MM.1S (cell line): ENCODE results near the gene KCNS3.
A peak's percentile ranks its signal among the peaks of the same experiment; 100 is the strongest.

Source experiments
- DNase-seq: peaks from one replicate; pipeline ENCODE4 v3.0.0-alpha.2; 2015
- H2AFZ ChIP-seq: fragments of 300-600 bp; sonication (generic); 2 replicates; pipeline ENCODE4 v1.6.0; 2016; ENCODE audit warnings: antibody characterized with exemption, low read length
- H3F3A ChIP-seq: fragments of 300-600 bp; sonication (generic); 2 replicates; pipeline ENCODE4 v1.6.1; 2016; ENCODE audit warnings: mild to moderate bottlenecking, antibody characterized with exemption, low read length, moderate library complexity, mixed read lengths; ENCODE audit not compliant: insufficient read depth
- H3K27ac ChIP-seq: fragments of 300-600 bp; sonication (generic); 2 replicates; pipeline ENCODE4 v1.5.1; 2016; ENCODE audit warnings: mild to moderate bottlenecking, low read length
- H3K27me3 ChIP-seq: fragments of 300-600 bp; sonication (generic); replicated peaks from 2 replicates; pipeline ENCODE4 v1.6.0; 2016; ENCODE audit warnings: low read length; ENCODE audit not compliant: insufficient read depth
- H3K36me3 ChIP-seq: fragments of 300-600 bp; sonication (generic); replicated peaks from 2 replicates; pipeline ENCODE4 v1.6.1; 2016; ENCODE audit warnings: mild to moderate bottlenecking, low read length, mixed read lengths; ENCODE audit not compliant: insufficient read depth
- H3K4me1 ChIP-seq: fragments of 300-600 bp; sonication (generic); 2 replicates; pipeline ENCODE4 v1.6.1; 2016; ENCODE audit warnings: low read length, mixed read lengths
- H3K4me2 ChIP-seq: fragments of 300-600 bp; sonication (generic); 2 replicates; pipeline ENCODE4 v1.6.0; 2016; ENCODE audit warnings: low read depth, low read length
- H3K4me3 ChIP-seq: fragments of 300-600 bp; sonication (generic); 2 replicates; pipeline ENCODE4 v1.5.1; 2016; ENCODE audit warnings: low read length, mixed read lengths
- H3K79me2 ChIP-seq: fragments of 300-600 bp; sonication (generic); 2 replicates; pipeline ENCODE4 v1.6.1; 2016; ENCODE audit warnings: mixed run types, low read length, mixed read lengths
- H3K9ac ChIP-seq: fragments of 300-600 bp; sonication (generic); 2 replicates; pipeline ENCODE4 v1.6.1; 2016; ENCODE audit warnings: low read length, mixed read lengths
- H3K9me2 ChIP-seq: fragments of 300-600 bp; sonication (generic); replicated peaks from 2 replicates; pipeline ENCODE4 v1.6.1; 2016; ENCODE audit warnings: mild to moderate bottlenecking, low read length, mixed read lengths; ENCODE audit not compliant: insufficient read depth
- H3K9me3 ChIP-seq: fragments of 300-600 bp; sonication (generic); replicated peaks from 2 replicates; pipeline ENCODE4 v1.6.1; 2016; ENCODE audit warnings: mild to moderate bottlenecking, low read length, mixed read lengths; ENCODE audit not compliant: insufficient read depth
- H4K20me1 ChIP-seq: fragments of 300-600 bp; sonication (generic); 2 replicates; pipeline ENCODE4 v1.6.1; 2016; ENCODE audit warnings: mild to moderate bottlenecking, low read length, moderate library complexity, mixed read lengths; ENCODE audit not compliant: insufficient read depth
- EZH2 ChIP-seq: fragments of 300-600 bp; sonication (generic); optimal IDR thresholded peaks from 2 replicates; pipeline ENCODE3; 2017; ENCODE audit warnings: low read depth, mild to moderate bottlenecking, antibody characterized with exemption, low read length, mixed read lengths
- EZH2phosphoT487 ChIP-seq: fragments of 300-600 bp; sonication (generic); IDR thresholded peaks from 2 replicates; pipeline ENCODE4 v1.6.1; 2018; ENCODE audit warnings: antibody characterized with exemption, low read length
- TF ChIP-seq, protein P1 (sequence below): fragments of 300-600 bp; sonication (generic); IDR thresholded peaks from 2 replicates; pipeline ENCODE4 v1.5.1; 2016; ENCODE audit warnings: antibody characterized with exemption, low read length, mixed read lengths

Gene KCNS3

GRCh38 chr2:17911491-17912260 lies 33.2 kb downstream of the KCNS3 start:
- Histone ChIP-seq H3K27ac (no peak overlapping the region), H3F3A (no peaks in the 10 kb centered on the region), H3K4me1 (0 out of 2 replicates have a peak, but pooled peaks cover 6% of the 10 kb centered on the region), H2AFZ (no peak overlapping the region), H3K4me3 (no peak overlapping the region), H3K27me3 (no peaks in the 10 kb centered on the region), H3K9ac (no peak overlapping the region), H3K4me2 (peak overlapping the region; percentile 17; the same call in 1 of the 2 replicates), H3K79me2 (no peaks in the 10 kb centered on the region), H3K9me2 (no peaks in the 10 kb centered on the region), H4K20me1 (no peaks in the 10 kb centered on the region), H3K9me3 (no peaks in the 10 kb centered on the region), H3K36me3 (no peaks in the 10 kb centered on the region)
- no peak for TF ChIP-seq EZH2phosphoT487
- TF ChIP-seq, protein P1, sequence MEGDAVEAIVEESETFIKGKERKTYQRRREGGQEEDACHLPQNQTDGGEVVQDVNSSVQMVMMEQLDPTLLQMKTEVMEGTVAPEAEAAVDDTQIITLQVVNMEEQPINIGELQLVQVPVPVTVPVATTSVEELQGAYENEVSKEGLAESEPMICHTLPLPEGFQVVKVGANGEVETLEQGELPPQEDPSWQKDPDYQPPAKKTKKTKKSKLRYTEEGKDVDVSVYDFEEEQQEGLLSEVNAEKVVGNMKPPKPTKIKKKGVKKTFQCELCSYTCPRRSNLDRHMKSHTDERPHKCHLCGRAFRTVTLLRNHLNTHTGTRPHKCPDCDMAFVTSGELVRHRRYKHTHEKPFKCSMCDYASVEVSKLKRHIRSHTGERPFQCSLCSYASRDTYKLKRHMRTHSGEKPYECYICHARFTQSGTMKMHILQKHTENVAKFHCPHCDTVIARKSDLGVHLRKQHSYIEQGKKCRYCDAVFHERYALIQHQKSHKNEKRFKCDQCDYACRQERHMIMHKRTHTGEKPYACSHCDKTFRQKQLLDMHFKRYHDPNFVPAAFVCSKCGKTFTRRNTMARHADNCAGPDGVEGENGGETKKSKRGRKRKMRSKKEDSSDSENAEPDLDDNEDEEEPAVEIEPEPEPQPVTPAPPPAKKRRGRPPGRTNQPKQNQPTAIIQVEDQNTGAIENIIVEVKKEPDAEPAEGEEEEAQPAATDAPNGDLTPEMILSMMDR: no peak
- no peak for TF ChIP-seq EZH2
- DNase-seq: no peak

GRCh38 chr2:17912266-17912691 lies 33.8 kb downstream of the KCNS3 start:
- H2AFZ ChIP-seq: no peak overlapping the region
- H3K9me2 ChIP-seq: no peaks in the 10 kb centered on the region
- H3K9me3 ChIP-seq: no peaks in the 10 kb centered on the region
- no peak overlapping the region for H3K4me3 ChIP-seq
- peak overlapping the region; percentile 17; the same call in 1 of the 2 replicates for H3K4me2 ChIP-seq
- 0 out of 2 replicates have a peak, but pooled peaks cover 6% of the 10 kb centered on the region for H3K4me1 ChIP-seq
- H3K36me3 ChIP-seq: no peaks in the 10 kb centered on the region
- no peaks in the 10 kb centered on the region for H3F3A ChIP-seq
- H3K79me2 ChIP-seq: no peaks in the 10 kb centered on the region
- TF ChIP-seq, protein P1: no peak
- H3K9ac ChIP-seq: no peak overlapping the region
- H3K27ac ChIP-seq: no peak overlapping the region
- no peaks in the 10 kb centered on the region for H3K27me3 ChIP-seq
- no peaks in the 10 kb centered on the region for H4K20me1 ChIP-seq
- peak; percentile 51 for DNase-seq

- H3K9me2 ChIP-seq: no peaks in the 10 kb centered on the region
- H3K36me3 ChIP-seq: no peaks in the 10 kb centered on the region
- H4K20me1 ChIP-seq: no peaks in the 10 kb centered on the region
- no peak overlapping the region for H2AFZ ChIP-seq
- H3K27me3 ChIP-seq: no peaks in the 10 kb centered on the region
- H3K9ac ChIP-seq: no peak overlapping the region
- H3K4me1 ChIP-seq: 0 out of 2 replicates have a peak, but pooled peaks cover 6% of the 10 kb centered on the region
- H3K27ac ChIP-seq: no peak overlapping the region
- DNase-seq: no peak
- H3K4me3 ChIP-seq: no peak overlapping the region
- no peak for TF ChIP-seq EZH2
- no peak for TF ChIP-seq EZH2phosphoT487
- TF ChIP-seq, protein P1: no peak
- H3K9me3 ChIP-seq: no peaks in the 10 kb centered on the region
- H3K4me2 ChIP-seq: no peak overlapping the region
- no peaks in the 10 kb centered on the region for H3K79me2 ChIP-seq
- H3F3A ChIP-seq: no peaks in the 10 kb centered on the region
These were observed 36.6 kb downstream of the KCNS3 start for GRCh38 chr2:17915099-17915498.
